COR-L47 (cell line): ENCODE data around the gene HIRA.

Experiments used
- DNase-seq: peaks from one replicate; lab custom pipeline; 2025; lab: John Stamatoyannopoulos, UW

The HIRA gene

GRCh38 chr22:19407649-19408606, 23.6 kb downstream of the HIRA start:
- DNase-seq, result peak; percentile 70

- DNase-seq, result no peak
These were observed 24.7 kb downstream of the HIRA start for GRCh38 chr22:19406846-19407245.

DNA sequence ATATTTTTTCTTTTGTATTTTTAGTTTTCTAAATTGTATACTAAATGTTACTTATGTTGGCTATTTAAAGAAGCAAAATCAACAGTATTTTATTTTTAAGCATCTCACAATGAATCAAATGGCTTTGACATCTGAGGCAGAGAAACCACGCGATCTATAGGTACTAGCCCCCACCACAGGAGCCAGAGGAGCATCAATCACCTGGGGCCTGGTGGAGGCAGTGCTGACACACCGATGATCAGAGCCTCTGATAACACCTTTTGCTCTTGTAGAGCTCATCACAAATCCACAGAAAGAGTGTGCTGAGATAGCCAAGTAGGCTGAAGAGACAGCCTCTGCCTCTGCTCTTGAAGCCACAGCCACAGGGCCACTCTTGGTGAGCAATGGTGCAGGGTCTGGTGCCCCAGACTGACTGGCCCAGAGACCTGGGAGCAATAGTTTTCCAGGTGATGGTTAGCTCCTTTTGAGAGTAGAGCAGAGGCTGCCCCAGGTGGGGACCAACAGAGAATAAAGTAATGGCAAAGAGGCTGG, 25.2 kb downstream of the HIRA start:
- DNase-seq, result no peak

DNA sequence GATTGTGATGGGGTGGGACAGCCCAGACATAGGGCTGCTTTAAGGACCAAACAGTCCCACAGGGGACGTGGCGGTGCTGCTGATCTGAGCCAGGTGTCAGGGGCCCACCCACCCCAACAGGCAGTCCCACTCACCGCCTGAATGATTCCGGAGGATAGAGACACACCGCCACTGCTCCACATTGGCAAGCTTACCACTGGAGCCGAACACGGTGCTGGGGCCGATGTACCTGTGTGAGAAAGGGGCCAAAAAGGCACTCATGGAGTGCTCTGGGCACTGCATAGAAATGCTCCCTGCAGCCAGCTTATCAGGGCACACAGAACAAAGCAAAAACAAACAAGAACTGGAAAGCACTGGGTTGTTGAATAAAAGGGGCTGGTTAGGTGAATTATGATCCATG, 25.9 kb downstream of the HIRA start:
- DNase-seq, result no peak

DNA sequence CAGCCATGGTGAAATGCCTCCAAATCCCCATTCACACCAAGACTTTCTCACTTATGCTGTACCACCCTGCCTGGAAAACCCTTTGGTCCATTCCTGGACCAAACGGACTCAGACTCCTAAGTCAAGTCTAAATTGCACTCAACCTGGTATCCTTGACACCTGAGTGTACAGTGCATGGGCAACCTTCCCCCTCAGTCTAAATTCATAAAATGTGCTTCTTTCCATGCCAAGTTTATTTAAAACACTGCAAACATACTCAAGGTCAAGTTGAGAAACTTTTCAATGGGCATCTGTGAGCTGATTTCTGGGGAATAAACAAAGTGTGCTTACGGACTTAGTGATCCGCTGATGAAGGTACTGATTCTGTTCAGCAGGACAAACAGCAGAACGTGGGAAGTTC, 26.4 kb downstream of the HIRA start:
- no peak for DNase-seq

- no peak for DNase-seq
These were observed 26.9 kb downstream of the HIRA start for GRCh38 chr22:19404676-19405075.

- DNase-seq, result no peak
These were observed 28.8 kb downstream of the HIRA start for GRCh38 chr22:19402642-19403191.

GRCh38 chr22:19401483-19401882, 30.1 kb downstream of the HIRA start:
- DNase-seq, result no peak

GRCh38 chr22:19400881-19401280, 30.7 kb downstream of the HIRA start:
- DNase-seq, result no peak

GRCh38 chr22:19398652-19399051, 32.9 kb downstream of the HIRA start:
- DNase-seq, result no peak

DNA sequence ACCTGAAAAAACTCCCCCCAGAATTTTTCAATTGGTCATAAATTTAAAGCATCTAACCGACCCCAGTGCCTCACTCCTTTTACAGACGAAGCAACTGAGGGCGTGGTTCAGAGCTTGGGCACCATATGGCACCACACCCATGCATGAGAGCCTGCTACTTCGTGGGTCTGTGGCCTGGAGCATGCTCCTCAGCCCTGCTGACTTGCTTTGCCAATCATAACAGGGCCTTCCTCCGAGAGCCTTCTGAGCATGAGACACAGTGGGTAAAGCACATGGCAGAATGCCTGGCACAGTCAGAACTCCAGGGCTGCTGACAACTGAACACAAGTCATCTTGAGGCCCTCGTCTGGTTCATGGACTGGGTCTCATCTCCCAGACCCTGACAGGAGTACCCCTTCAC, 33.3 kb downstream of the HIRA start:
- no peak for DNase-seq

DNA sequence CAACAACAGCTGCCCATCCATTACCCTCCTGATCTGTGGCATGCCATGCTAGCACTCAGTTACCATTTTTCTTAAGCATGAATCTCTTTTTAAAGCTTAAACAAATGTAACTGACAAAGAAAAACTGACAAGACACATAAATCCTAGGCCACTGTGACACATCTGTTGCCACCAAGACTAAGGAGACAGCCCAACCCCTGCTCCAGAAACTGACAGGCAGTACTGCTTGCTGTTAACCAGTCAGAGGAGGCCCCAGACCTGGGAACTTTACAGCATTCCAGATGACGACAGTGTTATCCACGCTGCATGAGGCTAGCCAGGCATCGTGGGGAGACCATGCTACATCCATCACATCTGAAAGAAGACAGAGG, 33.8 kb downstream of the HIRA start:
- no peak for DNase-seq

DNA sequence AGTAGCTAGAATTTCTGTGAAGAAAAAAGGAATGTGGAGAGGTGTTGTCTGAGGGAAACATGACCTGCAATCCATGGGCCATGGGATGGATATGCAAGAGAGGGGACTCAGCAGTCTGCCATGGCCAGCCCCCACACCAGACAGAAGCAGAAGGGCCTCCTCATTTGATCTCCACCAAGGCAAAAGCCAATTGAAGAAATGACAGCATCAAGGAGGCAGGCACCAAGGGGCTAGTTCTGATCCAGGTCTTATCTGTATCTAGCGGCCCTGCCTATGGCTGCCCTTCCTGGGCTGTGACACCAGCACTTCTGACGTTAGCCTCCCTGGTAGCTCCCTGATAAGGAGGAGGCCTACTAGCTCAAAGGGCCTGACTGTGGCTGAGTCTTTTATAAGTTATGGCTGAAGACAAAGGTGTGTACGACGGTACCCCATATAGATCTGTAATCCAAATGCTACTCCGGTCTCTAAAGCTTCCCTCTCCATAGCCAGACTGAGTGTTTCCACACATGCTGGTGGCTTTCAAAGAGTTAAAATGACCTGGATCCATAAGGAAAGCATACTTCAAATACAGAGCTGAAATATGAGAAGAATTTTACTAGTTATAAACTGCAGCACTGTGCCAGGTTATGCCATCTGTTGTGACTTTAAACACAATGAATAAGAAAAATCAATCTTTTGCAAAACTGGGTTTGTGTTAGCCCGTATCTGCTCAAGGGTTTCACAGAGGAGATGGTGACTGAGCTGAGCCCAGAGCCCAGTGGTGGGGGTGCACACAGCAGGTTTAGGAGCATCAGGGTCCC, 34.4 kb downstream of the HIRA start:
- DNase-seq, result no peak

DNA sequence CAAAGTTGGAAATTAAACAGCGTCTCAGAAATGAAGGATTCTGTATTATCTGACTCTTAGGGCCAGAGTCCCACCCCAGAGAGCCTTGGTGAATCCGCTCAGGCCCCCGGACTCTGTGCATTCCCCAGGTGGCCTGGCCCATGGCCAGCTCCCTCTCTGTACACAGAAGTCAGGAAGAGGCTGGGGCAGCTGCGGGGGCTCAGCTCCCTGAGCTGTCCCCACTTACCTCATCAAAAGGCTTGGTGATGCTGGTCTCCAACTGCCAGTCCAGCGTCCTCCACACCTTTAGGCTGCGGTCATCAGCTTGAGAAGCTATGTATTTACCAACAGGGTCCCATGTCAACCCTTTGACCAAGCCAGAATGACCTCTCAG, 35.0 kb downstream of the HIRA start:
- no peak for DNase-seq

DNA sequence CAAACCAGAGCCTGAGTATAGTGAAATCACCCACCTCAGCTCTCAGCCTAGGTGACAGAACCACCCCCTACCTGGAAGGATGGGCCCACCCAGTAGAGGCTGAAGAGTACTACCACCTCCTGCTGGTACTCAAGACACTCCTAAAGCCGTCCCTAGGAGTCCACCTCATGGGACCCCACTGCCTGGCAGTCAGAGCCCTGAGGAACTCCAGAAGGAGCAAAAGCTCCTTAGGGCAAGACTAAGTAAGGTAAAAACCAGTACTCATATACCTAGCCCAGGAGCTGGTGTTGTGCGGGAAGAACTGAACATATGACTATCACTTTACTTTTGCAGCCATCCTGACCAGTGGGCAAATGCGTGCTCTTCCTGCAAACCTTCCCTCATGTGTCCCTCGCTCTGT, 36.3 kb downstream of the HIRA start:
- no peak for DNase-seq

DNA sequence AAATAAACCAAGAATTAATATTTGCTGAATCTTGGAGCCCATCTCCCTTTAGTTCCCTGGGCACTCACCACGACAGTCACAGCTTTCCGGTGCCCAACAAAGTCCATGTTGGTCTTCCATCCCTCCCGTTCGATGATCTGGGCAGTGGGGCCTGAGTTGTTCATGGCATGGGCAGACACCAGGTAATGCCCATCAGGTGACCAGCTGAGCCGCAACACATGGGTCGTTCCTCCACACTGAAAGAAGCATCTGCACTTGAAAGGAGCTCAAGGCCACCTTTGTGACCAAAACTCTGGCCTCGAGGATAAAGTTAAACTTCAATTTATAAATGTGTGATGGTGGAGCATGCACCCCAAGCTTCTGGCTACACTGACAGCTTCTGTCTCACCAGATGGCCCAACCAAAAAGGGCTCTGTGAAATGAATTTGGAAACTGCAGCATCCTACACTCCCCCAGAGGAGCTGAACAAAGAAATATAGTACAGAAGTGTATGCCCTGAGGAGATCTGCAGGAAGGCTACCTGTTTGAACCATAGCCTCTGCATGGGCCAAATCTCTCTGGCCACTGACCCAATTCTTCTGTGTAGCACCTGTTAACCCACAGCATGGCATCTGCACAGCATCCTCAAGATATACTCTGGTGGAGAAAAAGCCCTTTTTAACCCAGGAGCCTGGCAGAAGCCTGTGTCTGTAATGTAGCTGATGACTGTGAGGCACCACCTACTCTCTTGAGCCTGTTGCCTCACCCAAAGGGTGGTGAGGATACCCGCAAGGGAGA, 37.1 kb downstream of the HIRA start:
- DNase-seq, result no peak

DNA sequence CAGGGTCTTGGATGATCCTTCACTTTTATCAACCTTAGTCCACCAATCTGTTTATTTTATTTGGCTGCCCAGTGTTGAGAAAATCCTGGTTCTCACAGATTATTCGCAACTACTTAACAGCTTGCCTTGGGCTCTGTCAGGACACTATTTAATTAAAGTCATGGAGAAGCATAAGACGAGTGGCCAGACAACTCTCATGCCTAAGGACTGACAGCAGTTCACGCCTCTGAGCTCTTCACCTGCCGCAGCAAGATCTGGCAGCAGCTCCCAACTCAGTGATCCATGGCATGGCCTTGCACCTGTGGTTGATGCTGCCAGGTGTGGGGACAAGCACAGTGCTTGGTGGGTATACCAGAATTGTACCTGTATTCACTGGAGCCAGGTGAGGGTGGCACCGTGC, 37.8 kb downstream of the HIRA start:
- DNase-seq, result no peak

- DNase-seq, result no peak
These were observed 44.0 kb downstream of the HIRA start for GRCh38 chr22:19387575-19387974.

- no peak for DNase-seq
These were observed 44.5 kb downstream of the HIRA start for GRCh38 chr22:19387038-19387437.

GRCh38 chr22:19386248-19386647, 45.3 kb downstream of the HIRA start:
- DNase-seq, result no peak

- no peak for DNase-seq
These were observed 46.2 kb downstream of the HIRA start for GRCh38 chr22:19385221-19385906.
